ENCODE results near the gene APBB1.

APBB1 gene

DNA sequence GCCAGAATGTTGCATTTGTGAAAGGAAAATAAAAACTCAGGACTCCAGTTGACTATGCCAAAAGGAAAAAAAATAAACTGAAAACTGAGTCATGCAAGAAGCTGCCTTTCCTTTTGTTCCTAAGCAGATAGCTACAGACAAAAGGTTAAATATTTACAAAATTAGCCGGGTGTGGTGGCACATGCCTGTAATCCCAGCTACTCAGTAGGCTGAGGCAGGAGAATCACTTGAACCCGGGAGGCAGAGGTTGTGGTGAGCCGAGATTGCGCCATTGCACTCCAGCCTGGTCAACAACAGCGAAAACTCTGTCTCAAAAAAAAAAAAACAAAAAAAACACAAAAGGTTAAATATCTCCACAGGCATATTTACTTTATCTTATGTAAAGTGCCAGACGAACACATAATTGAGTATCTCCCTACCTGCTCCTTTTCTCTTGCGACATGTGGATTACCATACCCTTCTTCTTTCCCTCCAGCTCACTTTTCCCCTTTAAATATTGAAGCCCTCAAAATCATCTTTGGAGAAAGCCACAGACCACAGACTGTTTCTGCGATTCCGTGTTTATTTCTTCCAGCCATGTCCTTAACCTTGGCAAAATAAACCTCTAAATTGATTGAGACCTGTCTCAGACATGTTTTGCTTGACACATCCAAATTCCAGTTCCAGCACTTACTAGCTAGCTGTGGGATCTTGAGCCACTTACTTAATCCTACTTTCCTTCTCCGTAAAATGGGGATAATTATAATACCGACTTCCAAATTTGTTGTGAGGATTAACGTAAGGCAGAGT lies 30.9 kb downstream of the APBB1 start:
- no peak overlapping the region for H3K9ac ChIP-seq
- no peaks in the 10 kb centered on the region for H3K79me2 ChIP-seq (ENCODE audit: insufficient read depth, low read depth)
- no peaks in the 10 kb centered on the region for H3K36me3 ChIP-seq (ENCODE audit: insufficient read depth)
- no peaks in the 10 kb centered on the region for H3K4me1 ChIP-seq (ENCODE audit: low read depth, poor library complexity, severe bottlenecking)
- H4K20me1 ChIP-seq (ENCODE audit: insufficient read depth), result no peaks in the 10 kb centered on the region
- H3K27ac ChIP-seq, result no peak overlapping the region
- no peaks in the 10 kb centered on the region for H3K27me3 ChIP-seq (ENCODE audit: insufficient read depth, low read depth)
- no peak overlapping the region for H3K4me2 ChIP-seq
- H3K4me3 ChIP-seq (IDR thresholded peaks at IDR 0.05; ENCODE audit: insufficient read depth, low read depth, low read length), result no peak overlapping the region
- no peak overlapping the region for H2AFZ ChIP-seq (ENCODE audit: low read depth)
- TF ChIP-seq, protein P1, sequence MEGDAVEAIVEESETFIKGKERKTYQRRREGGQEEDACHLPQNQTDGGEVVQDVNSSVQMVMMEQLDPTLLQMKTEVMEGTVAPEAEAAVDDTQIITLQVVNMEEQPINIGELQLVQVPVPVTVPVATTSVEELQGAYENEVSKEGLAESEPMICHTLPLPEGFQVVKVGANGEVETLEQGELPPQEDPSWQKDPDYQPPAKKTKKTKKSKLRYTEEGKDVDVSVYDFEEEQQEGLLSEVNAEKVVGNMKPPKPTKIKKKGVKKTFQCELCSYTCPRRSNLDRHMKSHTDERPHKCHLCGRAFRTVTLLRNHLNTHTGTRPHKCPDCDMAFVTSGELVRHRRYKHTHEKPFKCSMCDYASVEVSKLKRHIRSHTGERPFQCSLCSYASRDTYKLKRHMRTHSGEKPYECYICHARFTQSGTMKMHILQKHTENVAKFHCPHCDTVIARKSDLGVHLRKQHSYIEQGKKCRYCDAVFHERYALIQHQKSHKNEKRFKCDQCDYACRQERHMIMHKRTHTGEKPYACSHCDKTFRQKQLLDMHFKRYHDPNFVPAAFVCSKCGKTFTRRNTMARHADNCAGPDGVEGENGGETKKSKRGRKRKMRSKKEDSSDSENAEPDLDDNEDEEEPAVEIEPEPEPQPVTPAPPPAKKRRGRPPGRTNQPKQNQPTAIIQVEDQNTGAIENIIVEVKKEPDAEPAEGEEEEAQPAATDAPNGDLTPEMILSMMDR (conservative IDR thresholded peaks at IDR 0.05; ENCODE audit: low read depth, low read length), result no peak

- H4K20me1 ChIP-seq (ENCODE audit: insufficient read depth), result no peaks in the 10 kb centered on the region
Observed at GRCh38 chr11:6385046-6385777, 33.7 kb downstream of the APBB1 start.

DNA sequence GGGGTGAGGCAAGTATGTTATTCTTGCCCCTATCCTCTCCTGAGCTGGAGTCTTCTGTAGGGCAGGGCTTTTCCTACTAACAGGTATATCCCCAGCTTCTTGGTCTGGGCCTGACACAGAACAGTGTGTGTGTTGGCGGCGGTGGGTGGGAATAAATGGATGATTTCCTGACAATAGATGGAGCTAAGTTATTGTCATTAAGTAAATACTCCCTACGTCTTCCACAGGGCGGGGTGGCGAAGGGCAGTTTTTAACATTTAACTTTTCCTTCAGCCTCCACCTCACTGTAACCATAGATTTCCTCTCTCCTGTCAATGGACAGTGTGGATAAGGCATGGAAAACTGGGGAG lies 40.3 kb downstream of the APBB1 start:
- H3K4me2 ChIP-seq, result no peak overlapping the region

More at GRCh38 chr11:6385046-6385777, 33.7 kb downstream of the APBB1 start:
- TF ChIP-seq, protein P1 (conservative IDR thresholded peaks at IDR 0.05; ENCODE audit: low read depth, low read length), result no peak
- H3K4me1 ChIP-seq (ENCODE audit: low read depth, poor library complexity, severe bottlenecking), result no peaks in the 10 kb centered on the region
- H3K27me3 ChIP-seq (ENCODE audit: insufficient read depth, low read depth), result no peaks in the 10 kb centered on the region
- H3K36me3 ChIP-seq (ENCODE audit: insufficient read depth), result no peaks in the 10 kb centered on the region
- H2AFZ ChIP-seq (ENCODE audit: low read depth), result no peak overlapping the region
- H3K9ac ChIP-seq, result no peak overlapping the region
- H3K4me3 ChIP-seq (IDR thresholded peaks at IDR 0.05; ENCODE audit: insufficient read depth, low read depth, low read length), result no peak overlapping the region
- no peak overlapping the region for H3K27ac ChIP-seq
- H3K79me2 ChIP-seq (ENCODE audit: insufficient read depth, low read depth), result no peaks in the 10 kb centered on the region
- H3K4me2 ChIP-seq, result no peak overlapping the region

GRCh38 chr11:6377902-6378639 lies 40.8 kb downstream of the APBB1 start:
- H3K4me3 ChIP-seq (IDR thresholded peaks at IDR 0.05; ENCODE audit: insufficient read depth, low read depth, low read length), result no peak overlapping the region
- H3K36me3 ChIP-seq (ENCODE audit: insufficient read depth), result no peaks in the 10 kb centered on the region
- H3K27me3 ChIP-seq (ENCODE audit: insufficient read depth, low read depth), result no peaks in the 10 kb centered on the region
- TF ChIP-seq, protein P1 (conservative IDR thresholded peaks at IDR 0.05; ENCODE audit: low read depth, low read length), result no peak
- no peak overlapping the region for H3K9ac ChIP-seq
- no peak overlapping the region for H3K27ac ChIP-seq
- no peaks in the 10 kb centered on the region for H3K4me1 ChIP-seq (ENCODE audit: low read depth, poor library complexity, severe bottlenecking)
- no peak overlapping the region for H2AFZ ChIP-seq (ENCODE audit: low read depth)
- H3K4me2 ChIP-seq, result no peak overlapping the region
- no peaks in the 10 kb centered on the region for H4K20me1 ChIP-seq (ENCODE audit: insufficient read depth)
- H3K79me2 ChIP-seq (ENCODE audit: insufficient read depth, low read depth), result no peaks in the 10 kb centered on the region

More for the DNA sequence above, 40.3 kb downstream of the APBB1 start:
- H3K27ac ChIP-seq, result no peak overlapping the region
- no peaks in the 10 kb centered on the region for H3K27me3 ChIP-seq (ENCODE audit: insufficient read depth, low read depth)
- H3K79me2 ChIP-seq (ENCODE audit: insufficient read depth, low read depth), result no peaks in the 10 kb centered on the region
- H2AFZ ChIP-seq (ENCODE audit: low read depth), result no peak overlapping the region
- H3K4me1 ChIP-seq (ENCODE audit: low read depth, poor library complexity, severe bottlenecking), result no peaks in the 10 kb centered on the region
- H4K20me1 ChIP-seq (ENCODE audit: insufficient read depth), result no peaks in the 10 kb centered on the region
- no peak overlapping the region for H3K9ac ChIP-seq
- H3K4me3 ChIP-seq (IDR thresholded peaks at IDR 0.05; ENCODE audit: insufficient read depth, low read depth, low read length), result no peak overlapping the region
- no peaks in the 10 kb centered on the region for H3K36me3 ChIP-seq (ENCODE audit: insufficient read depth)
- TF ChIP-seq, protein P1 (conservative IDR thresholded peaks at IDR 0.05; ENCODE audit: low read depth, low read length), result no peak
